Right ventricle myocardium superior (tissue), 1 donor: Measurements from ENCODE around the gene ZNF224. TPM values are rescaled to one million over a fixed set of nuclear protein-coding genes. Genes with fewer than 3 reads are reported as not detected.

Experiments used
- ATAC-seq: fragments of 200-7000 bp; cut with Tn5 transposase; one replicate; pipeline ENCODE4 v1.9.1; 2020; ENCODE audit warnings: mild to moderate bottlenecking; ENCODE audit not compliant: poor library complexity
- DNase-seq: peaks from one replicate; pipeline ENCODE4 v3.0.0-alpha.2; 2020
- intact Hi-C: fragments of 100-400 bp; cut with DNase I; formaldehyde crosslinking; loops from one replicate; pipeline ENCODE4 v1.11.2; 2022
- long read RNA-seq: library from polyadenylated mRNA; unstranded; transcript quantifications from one replicate; pipeline ENCODE4 v2.0.0, GENCODE V29; 2021
- total RNA-seq: library from RNA; stranded (reverse); fragmentation: NEBNext Ultra II Directional; extraction: Animal tissue kit (Norgen Biotek cat#: 25700); gene quantifications from one replicate; pipeline ENCODE4 v1.2.1, GENCODE V29; 2021
- donor health status: DM: no; HTN: yes; CAD: no; lungs with severe emphysema.

The ZNF224 gene
- total RNA-seq, result 9.9 TPM
- long read RNA-seq, partial matches to known transcripts, result 0 of 14 reads
- long read RNA-seq, other reads (novel, unspliced or antisense), result 8 of 14 reads

- intact Hi-C loops, result no loop called here
- ATAC-seq, result peak; percentile 99
- peak; percentile 93 for DNase-seq
Measured at GRCh38 chr19:44093931-44094765, at the start of gene ZNF224. Gene ZNF224 (plus strand): TSS chr19:44094361. CDS start chr19:44097874, 3,513 bp downstream.

- ATAC-seq, result peak; percentile 34
- DNase-seq, result no peak
Measured at GRCh38 chr19:44050740-44051649, 43.2 kb upstream of the ZNF224 start.

GRCh38 chr19:44051650-44052402 is 42.3 kb upstream of the ZNF224 start, which contains the start of gene ZNF223:
Gene ZNF223 (plus strand): TSS chr19:44052036. CDS start chr19:44055177, 3,141 bp downstream.
- ATAC-seq, result peak; percentile 100
- intact Hi-C loops, result no loop called here
- DNase-seq, result peak; percentile 96

More at GRCh38 chr19:44050740-44051649, 43.2 kb upstream of the ZNF224 start:
- intact Hi-C loops, result no loop called here

- intact Hi-C loops, result no loop called here
- ATAC-seq, result no peak
- DNase-seq, result no peak
Measured at GRCh38 chr19:44055870-44056269, 38.3 kb upstream of the ZNF224 start.

GRCh38 chr19:44059229-44059628 is 34.9 kb upstream of the ZNF224 start:
- no peak for DNase-seq
- intact Hi-C loops, result no loop called here
- no peak for ATAC-seq

- DNase-seq, result no peak
- ATAC-seq, result no peak
- intact Hi-C loops, result no loop called here
Measured at GRCh38 chr19:44061038-44061437, 33.1 kb upstream of the ZNF224 start.

- no peak for ATAC-seq
- DNase-seq, result no peak
- intact Hi-C loops, result no loop called here
Measured at GRCh38 chr19:44066305-44066704, 27.9 kb upstream of the ZNF224 start.

- intact Hi-C loops, result no loop called here
- ATAC-seq, result no peak
Measured at GRCh38 chr19:44069415-44069814, 24.7 kb upstream of the ZNF224 start.

GRCh38 chr19:44071824-44072542 is 22.2 kb upstream of the ZNF224 start, which contains the start of gene ZNF284:
Gene ZNF284 (plus strand): TSS chr19:44072159. CDS start chr19:44076390, 4,231 bp downstream.
- ATAC-seq (peak; percentile 100), DNase-seq (peak; percentile 88)
- intact Hi-C loops, result no loop called here

More at GRCh38 chr19:44069415-44069814, 24.7 kb upstream of the ZNF224 start:
- DNase-seq, result no peak

GRCh38 chr19:44072543-44073401 is 21.4 kb upstream of the ZNF224 start:
- DNase-seq (no peak), ATAC-seq (peak; percentile 45)
- intact Hi-C loops, result no loop called here

- ATAC-seq, result no peak
- no peak for DNase-seq
- intact Hi-C loops, result no loop called here
Measured at GRCh38 chr19:44076325-44076724, 17.8 kb upstream of the ZNF224 start.

- intact Hi-C loops, result no loop called here
- DNase-seq, result no peak
- ATAC-seq, result no peak
Measured at GRCh38 chr19:44092108-44092507, 2.1 kb upstream of the ZNF224 start.

- intact Hi-C loops, result loop anchor here (10.0 kb wide), 1 partner anchor 103 kb away; the partner anchor contains the start of gene ZNF230
- ATAC-seq (no peak), DNase-seq (no peak)
Measured at GRCh38 chr19:44107751-44108150, 13.6 kb downstream of the ZNF224 start.

- intact Hi-C loops, result loop anchor here (10.0 kb wide), 1 partner anchor 105 kb away; the partner anchor contains the start of gene ZNF230
- DNase-seq, result no peak
- no peak for ATAC-seq
Measured at GRCh38 chr19:44109458-44109857, 15.3 kb downstream of the ZNF224 start.

- ATAC-seq (no peak), DNase-seq (no peak)
- intact Hi-C loops, result loop anchor here (10.0 kb wide), 1 partner anchor 193 kb away; the partner anchor contains the start of gene ZNF235
Measured at GRCh38 chr19:44111910-44112463, 17.8 kb downstream of the ZNF224 start.

GRCh38 chr19:44112802-44113137 is 18.6 kb downstream of the ZNF224 start:
- intact Hi-C loops, result loop anchor here (10.0 kb wide), 1 partner anchor 192 kb away; the partner anchor contains the start of gene ZNF235
- ATAC-seq, result peak; percentile 6
- no peak for DNase-seq
